NCI-H1092 treated with DMSO at 0.1 percent for 48 hours (cell line): ENCODE results near the gene RIMBP2.

ENCODE experiments used
- DNase-seq: peaks from one replicate; lab custom pipeline; 2025; lab: John Stamatoyannopoulos, UW

RIMBP2 gene

GRCh38 chr12:130418251-130418650 lies 297.8 kb downstream of the RIMBP2 start:
- no peak for DNase-seq

- no peak for DNase-seq
Observed at GRCh38 chr12:130414381-130414780, 301.7 kb downstream of the RIMBP2 start.

GRCh38 chr12:130413909-130414308 lies 302.2 kb downstream of the RIMBP2 start:
- no peak for DNase-seq

- DNase-seq, result no peak
Observed at GRCh38 chr12:130412384-130412783, 303.7 kb downstream of the RIMBP2 start.

- DNase-seq, result no peak
Observed at GRCh38 chr12:130405332-130405731, 310.8 kb downstream of the RIMBP2 start.

GRCh38 chr12:130401703-130402102 lies 314.4 kb downstream of the RIMBP2 start:
- no peak for DNase-seq

- no peak for DNase-seq
Observed at GRCh38 chr12:130398100-130398848, 317.8 kb downstream of the RIMBP2 start.

GRCh38 chr12:130396667-130397066 lies 319.4 kb downstream of the RIMBP2 start:
- no peak for DNase-seq

GRCh38 chr12:130394906-130395305 lies 321.2 kb downstream of the RIMBP2 start:
- no peak for DNase-seq

GRCh38 chr12:130391186-130391585 lies 324.9 kb downstream of the RIMBP2 start:
- no peak for DNase-seq

- DNase-seq, result no peak
Observed at GRCh38 chr12:130385193-130385592, 330.9 kb downstream of the RIMBP2 start.

- DNase-seq, result no peak
Observed at GRCh38 chr12:130384234-130384633, 331.9 kb downstream of the RIMBP2 start.

GRCh38 chr12:130382818-130383217 lies 333.3 kb downstream of the RIMBP2 start:
- no peak for DNase-seq

- DNase-seq, result no peak
Observed at GRCh38 chr12:130375296-130376287, 340.5 kb downstream of the RIMBP2 start.

GRCh38 chr12:130374083-130374482 lies 342.0 kb downstream of the RIMBP2 start:
- no peak for DNase-seq

GRCh38 chr12:130372936-130373335 lies 343.2 kb downstream of the RIMBP2 start:
- DNase-seq, result no peak

GRCh38 chr12:130371296-130371695 lies 344.8 kb downstream of the RIMBP2 start:
- DNase-seq, result no peak

- no peak for DNase-seq
Observed at GRCh38 chr12:130369816-130370215, 346.3 kb downstream of the RIMBP2 start.

- DNase-seq, result no peak
Observed at GRCh38 chr12:130367523-130367922, 348.6 kb downstream of the RIMBP2 start.

GRCh38 chr12:130367003-130367402 lies 349.1 kb downstream of the RIMBP2 start:
- DNase-seq, result no peak

- no peak for DNase-seq
Observed at GRCh38 chr12:130366159-130366558, 349.9 kb downstream of the RIMBP2 start.

GRCh38 chr12:130364578-130364977 lies 351.5 kb downstream of the RIMBP2 start:
- DNase-seq, result no peak

- DNase-seq, result no peak
Observed at GRCh38 chr12:130362060-130362459, 354.0 kb downstream of the RIMBP2 start.
